Kasumi-1 (cell line): ENCODE results near the gene FNDC3B.

Experiments
- DNase-seq, 2 experiments: peaks; one replicate each; lab custom pipeline; 2025; lab: John Stamatoyannopoulos, UW

Gene FNDC3B

DNA sequence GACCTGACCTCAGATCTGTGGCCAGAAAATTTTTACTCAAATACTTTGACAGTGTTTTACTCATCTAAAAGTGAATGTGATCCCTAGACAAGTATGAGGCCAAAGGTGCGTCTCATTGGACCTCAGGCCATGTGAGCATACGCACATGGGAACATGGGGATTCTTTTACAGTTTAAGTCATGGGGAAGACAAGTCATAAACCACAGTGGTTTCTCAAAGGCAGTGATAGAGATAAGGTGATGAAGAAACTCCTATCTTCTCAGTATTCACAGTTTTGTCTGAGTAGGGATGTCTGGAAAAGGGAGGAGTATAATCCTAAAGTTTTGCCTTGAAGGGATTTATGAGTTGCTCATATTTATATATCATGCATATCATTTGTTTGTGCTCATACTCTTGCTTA is 173.8 kb downstream of the FNDC3B start:
- no peak for DNase-seq

DNA sequence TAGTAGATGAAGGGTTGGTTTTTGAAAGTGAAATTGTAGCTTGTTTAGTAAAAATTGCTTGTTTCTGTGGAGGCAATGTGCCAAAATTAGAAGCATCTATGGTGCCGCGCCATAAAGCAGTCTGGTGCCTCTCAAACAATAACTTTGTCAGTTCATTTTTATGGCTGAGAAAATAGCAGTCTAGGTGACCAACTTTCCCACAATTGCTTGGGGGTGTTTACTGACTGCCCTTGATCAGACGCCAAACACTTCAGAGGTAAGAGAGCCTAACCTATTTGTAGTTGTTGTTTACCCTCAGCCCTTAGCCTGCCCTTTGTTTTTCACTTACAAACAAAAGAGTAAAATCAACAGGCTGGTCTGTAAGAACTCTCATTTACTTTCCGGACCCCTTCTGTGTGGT is 174.5 kb downstream of the FNDC3B start:
- no peak for DNase-seq

DNA sequence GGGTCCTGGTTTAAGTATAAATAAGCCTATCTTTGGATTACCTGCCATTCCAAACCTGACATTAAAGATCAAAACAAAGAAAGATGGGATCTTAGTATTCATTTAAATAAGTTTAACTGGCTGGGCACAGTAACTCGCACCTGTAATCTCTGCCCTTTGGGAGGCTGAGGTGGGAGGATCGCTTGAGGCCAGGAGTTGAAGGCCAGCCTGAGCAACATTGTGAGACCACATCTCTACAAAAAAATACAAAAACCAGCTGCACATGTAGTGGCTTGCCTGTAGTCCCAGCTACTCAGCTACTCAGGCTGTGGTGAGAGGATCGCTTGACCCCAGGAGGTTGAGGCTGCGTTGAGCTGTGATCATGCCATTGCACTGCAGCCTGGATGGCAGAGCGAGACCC is 176.9 kb downstream of the FNDC3B start:
- DNase-seq, result no peak

DNA sequence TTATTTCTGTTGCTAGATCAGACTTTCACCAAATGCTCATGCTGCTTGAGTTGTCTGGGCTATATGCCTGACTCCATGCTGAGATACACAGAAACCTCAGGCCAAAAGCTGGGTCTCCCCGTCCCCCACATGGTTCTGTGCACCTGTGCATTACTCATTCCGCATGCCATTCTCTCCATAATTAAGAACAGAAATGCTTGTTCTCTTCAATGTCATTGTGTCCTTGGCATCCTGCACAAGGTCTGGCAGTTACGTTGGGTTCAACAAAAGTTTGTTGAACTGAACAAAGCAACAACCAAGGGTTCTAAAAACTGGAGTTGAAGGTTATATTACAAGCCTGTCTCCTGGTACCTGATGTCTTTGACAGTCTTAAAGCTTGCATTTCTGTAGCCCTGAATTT is 177.5 kb downstream of the FNDC3B start:
- no peak for DNase-seq

DNA sequence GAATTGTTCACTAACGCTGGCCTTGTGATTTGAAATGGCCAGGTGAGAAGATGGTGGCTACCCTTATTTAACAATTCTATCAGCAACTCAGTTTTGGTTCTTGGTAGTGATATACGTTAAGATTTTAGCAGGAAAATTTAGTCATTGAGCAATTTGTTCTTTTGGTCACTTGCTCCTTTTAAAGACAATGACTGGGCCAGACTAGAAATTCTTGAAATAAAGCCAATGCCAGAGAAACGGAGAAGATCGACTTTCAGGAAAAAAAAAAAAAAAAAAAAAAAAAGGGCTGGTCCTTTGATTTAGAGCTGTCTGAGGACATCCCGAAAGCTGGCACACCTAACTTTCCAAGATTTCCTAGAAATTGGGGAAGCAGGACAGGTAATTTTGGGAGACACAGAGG is 178.5 kb downstream of the FNDC3B start:
- DNase-seq, result no peak

DNA sequence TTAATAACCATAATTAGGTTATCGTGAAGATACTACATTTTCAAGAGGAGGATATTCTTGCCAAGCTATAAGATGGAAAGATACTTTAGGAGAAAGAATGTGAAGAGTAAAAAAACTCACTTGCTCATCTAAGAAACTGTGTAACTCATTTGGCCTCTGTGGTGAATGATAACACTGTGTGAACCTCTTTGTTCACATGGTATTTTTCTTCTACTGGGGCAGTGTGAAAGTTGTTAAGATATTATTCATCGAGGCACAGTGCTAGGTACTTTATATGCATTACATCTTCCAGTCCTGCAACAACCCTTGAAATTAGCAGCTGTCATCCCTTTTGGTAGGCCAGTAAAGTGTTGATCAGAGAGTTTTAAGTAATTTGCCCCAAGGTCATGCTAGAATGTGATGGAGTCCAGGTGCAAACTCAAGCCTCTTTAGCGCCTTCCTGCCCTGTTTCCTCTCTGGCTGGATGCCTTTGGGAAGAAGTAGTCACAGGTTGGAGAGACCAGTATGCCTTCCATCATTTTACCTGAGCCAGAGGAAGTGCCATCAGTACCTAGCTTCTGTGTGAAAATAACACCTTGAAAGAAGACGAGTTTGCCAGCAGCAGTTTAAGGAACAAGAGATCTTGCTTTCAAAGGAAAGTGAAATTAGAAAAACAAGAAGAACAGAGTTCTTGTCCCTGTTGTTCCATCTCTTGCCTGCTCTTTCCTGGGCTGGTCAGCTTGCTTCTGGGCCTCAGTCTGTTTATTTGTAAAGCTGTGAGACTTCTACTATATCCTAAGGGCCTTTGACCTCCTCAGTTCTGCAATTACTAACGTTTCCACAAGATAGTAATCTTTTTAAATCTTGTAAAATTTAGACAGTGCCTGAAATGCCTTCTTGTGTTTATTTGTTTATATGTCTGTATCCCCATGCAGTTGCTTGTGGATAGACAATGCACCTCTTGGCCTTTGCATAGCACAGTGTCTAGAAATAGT is 179.3 kb downstream of the FNDC3B start:
- no peak for DNase-seq

DNA sequence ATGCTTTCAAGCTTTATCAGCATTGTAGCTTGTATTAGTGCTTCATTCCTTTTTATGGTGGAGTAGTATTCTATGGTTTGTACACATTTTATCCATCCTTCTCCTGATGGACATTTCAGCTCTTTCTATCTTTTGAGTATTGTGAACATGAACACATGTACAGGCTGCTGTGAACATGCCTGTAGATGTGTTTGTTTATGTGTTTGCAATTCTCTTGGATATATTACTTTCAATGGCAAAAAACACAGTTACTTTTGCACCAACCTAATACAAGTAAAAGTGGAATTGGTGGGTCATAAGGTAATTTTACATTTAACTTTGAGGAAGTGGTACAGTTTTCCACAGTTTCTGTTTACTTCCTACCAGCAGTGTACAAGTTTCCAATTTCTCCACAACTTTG is 180.4 kb downstream of the FNDC3B start:
- no peak for DNase-seq

DNA sequence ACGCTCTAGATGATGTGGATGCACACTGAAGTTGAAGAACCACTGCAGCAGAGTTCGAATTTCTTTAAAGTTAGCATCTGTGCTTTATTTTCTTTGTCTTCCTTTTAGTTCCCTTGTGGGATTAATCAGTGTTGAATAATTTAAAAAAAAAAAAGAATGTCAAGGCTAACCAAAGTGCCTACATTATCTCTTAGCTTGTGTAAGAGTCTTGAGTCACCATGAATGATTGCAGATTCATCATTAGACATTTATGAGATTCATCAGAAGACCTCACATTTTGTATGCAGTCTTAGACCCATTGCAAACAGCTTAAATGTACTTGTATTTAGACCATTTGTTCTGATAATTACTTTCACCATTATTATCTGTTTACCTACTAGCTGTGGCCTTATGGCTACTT is 182.2 kb downstream of the FNDC3B start:
- no peak for DNase-seq

DNA sequence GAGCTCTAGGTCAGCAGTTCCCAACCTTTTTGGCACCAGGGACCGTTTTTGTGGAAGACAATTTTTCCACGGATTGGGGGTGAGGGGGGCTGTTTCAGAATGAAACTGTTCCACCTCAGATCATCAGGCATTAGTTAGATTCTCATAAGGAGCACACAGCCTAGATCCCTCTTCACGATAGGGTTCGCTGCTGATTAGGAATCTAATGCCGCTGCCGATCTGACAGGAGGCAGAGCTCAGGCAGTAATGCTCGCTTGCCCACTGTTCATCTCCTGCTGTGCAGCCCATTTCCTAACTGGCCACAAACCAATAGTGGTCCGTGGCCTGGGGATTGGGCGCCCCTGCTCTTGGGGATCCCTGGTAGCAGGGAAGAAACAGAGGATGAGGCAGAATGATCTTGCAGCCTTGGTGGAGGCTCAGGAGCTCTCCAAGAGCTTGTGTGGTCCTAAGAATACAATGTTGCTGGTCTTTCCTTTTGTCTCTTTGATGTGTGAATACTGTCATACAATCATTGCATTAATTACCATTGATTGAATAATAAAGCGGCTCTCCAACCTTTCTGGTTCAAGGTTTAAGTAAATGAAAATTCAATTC is 183.2 kb downstream of the FNDC3B start:
- DNase-seq, result no peak

DNA sequence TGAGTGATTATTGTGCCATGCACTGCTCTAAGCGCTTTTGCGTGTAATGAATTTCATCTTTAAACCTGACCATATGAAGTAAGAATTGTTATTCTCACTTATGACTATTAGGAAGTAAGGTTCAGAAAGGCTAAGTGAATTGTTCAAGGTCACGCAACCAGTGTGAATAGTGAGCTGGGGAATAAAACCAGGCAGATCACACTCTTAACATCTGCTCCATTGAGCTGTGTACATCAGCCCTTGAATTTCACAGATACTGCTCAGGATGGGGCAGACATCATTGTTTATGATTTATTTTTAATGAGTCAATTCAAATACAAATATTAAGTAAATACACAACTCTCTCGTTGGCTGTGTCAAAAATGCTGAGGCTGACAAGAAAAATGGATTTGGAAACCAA is 184.5 kb downstream of the FNDC3B start:
- no peak for DNase-seq

DNA sequence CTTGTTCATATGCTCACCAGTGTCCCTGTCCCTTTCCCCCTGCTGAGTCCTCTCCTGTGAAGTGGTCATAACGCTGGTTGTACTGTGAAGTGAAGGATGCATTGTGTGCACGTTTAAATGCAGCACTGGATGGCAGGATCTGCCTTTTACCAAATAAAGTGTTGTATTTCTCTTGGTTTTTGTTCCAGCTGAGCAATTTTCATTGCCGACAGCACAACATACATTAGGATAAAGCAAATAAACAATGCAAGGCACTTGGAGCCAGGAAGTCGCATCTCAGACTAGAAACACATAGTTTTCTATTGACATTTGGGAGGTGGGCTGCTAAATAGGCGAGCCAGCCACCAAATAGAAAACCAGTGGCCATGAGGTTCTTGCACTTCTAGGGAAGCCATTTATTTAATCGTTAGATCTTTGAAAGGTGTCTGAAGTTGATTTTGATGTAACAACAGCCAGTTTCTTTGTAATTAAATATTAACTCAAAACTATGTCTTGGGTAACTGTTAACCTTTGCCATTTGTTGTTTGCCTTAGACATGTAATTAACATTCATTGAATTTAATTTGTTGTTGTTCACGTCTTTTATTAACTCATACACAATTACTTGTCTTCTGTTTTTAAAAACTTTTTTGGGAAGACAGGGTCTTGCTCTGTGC is 185.3 kb downstream of the FNDC3B start:
- no peak for DNase-seq

DNA sequence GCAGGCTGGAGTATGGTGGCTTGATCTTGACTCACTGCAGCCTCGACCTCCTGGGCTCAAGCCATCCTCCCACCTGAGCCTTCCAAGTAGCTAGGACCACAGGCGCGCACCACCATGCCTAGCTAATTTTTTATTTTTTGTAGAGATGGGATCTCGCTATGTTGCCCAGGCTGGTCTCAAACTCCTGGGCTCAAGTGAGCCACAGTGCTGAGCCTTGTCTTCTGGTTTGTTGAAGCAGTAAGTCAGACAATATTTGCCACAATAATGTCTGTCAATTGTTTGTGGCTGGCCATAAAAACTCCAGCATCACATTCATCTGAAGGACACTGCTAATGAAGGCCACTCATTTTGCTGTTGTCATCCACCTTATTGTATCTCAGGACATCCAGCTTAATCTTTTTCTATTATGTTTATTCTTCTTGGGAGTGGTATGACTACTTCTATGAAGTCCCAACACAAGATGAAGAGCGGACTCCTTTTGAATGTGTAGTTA is 185.9 kb downstream of the FNDC3B start:
- no peak for DNase-seq

DNA sequence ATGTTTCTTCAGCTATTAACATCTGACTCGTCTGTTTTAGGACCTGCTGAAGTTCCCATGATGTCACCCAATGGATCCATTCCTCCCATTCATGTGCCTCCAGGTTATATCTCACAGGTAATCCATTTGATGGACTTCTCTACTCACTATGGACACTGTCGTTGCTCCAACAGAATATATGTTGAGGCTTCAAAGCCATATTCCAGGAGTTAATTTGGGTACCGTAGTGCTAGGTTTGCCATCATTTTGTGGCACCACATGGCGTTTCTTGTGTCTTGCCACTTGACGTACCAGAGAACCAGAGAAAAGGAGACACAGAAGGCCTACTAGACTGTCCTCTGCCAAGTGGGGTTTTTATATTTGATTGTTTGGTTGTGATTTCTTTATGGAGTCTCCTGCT is 187.5 kb downstream of the FNDC3B start:
- DNase-seq, result no peak

DNA sequence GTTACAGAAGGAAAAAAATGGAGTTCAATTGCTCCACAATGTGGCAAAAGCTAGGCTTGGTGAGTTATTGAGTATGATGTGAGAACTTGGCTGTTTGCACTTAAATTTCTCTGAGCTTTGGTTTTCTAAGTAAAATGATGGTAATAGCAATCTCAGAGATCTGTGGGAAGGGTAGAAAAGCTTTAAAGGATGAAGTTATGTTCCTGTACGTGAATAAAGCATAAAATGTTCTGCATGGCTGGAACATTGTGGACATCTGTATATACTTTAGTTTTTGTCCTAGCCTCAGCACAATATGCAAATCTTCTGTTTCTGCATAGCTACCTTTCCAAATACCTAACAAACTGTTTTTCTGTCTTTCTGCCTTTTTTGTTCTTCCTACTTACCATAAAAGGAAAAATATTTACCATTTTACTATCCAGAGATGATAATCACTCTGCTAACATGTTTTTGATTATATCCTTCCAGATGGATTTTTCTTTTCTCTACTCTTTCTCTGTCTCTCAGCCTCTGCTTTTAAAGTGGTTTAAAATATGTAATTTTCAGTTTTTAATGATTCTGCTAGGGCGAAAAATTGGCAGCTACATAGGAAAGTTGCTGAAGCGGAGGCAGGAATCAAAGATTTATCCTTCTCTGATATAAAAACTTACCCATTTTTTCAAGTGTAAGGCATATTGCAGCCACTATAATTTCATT is 188.1 kb downstream of the FNDC3B start:
- no peak for DNase-seq

DNA sequence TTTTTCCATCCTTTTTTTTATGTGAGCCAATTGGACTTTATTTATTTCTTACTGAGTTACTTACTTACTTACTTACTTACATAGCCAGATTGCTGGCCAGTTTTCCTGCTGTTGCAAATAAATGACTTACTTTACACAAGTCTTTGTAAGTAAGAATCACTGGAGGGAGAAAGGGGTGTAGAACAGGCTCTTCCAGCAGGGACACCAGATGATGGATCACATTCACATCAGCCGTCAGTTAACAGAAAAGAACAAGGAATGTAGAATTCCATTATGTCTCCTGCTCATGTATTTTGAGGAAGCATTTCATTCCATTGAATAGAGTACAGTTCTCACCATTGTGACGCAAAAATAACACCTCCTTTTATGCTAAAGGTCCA is 188.6 kb downstream of the FNDC3B start:
- DNase-seq, result no peak

DNA sequence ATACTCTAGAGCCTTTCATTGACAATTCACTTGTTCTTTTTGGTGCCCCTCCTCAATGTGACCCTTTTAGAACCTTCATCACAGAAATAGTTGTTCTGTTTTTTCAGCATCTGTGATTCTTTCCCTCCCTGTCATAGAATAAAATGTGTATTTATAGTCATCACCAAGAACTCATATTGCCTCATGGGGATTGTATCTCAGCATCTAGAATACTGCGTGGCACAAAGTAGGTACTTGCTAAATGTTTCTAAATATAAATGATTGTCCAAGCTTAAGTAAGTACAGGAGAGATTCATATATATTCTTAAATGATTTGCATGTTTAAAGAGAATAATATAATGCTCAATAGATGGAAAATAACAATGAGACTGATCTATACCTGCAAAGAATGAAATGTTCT is 190.1 kb downstream of the FNDC3B start:
- no peak for DNase-seq

DNA sequence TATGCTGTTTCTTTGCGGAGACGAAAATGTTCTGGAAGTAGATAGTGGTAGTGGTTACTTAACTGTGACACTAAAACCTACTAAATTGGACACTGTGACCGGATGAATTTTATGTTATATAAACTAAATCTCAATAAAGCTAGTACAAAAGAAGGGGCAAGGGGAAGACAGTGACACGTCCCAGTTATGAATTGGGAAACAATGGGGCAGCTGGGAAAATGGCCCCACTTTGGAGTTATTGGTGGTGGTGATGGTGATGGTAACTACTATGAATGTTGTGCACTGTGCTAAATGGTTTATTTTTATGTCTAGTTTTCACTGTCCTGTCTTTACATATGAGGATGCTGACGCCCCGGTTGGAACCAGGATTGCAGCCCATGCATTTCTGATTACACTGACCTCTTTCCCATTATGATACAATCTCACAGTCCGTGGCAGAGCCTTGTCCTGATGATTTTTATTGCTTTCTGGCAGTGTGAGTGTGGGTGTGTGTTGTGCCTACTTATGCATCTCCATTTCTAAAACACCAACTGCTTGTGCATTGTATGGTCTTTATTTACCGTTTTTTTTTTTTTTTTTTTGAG is 192.0 kb downstream of the FNDC3B start:
- DNase-seq, result no peak

DNA sequence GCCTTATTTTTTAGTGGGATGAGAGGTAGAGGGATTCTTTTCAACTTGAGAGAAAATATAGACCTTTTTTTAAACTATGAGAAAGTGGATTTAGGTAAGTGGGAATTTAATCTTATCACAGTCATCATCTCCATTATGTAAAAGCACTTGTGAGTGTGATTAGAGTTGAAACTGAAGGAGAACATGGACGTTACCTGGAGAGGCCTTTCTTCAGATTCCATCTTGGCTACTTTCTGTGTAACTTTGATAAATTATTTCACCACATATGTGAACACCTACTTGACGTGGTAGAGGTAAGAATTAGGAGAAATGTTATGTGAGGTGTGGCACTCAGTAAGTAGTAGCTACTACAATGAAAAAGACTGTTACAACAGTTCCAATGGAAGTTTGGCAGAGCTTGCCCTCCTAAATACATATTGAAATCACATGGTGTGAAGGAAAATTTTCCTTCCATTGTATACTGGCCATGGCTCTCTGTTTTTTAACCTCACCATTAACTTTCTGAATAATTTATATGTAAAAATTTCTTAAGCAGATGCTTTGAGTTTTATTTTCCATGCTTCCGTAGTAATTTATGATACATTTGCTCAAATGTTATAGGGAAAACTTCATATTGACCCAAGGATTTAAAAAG is 193.3 kb downstream of the FNDC3B start:
- no peak for DNase-seq

DNA sequence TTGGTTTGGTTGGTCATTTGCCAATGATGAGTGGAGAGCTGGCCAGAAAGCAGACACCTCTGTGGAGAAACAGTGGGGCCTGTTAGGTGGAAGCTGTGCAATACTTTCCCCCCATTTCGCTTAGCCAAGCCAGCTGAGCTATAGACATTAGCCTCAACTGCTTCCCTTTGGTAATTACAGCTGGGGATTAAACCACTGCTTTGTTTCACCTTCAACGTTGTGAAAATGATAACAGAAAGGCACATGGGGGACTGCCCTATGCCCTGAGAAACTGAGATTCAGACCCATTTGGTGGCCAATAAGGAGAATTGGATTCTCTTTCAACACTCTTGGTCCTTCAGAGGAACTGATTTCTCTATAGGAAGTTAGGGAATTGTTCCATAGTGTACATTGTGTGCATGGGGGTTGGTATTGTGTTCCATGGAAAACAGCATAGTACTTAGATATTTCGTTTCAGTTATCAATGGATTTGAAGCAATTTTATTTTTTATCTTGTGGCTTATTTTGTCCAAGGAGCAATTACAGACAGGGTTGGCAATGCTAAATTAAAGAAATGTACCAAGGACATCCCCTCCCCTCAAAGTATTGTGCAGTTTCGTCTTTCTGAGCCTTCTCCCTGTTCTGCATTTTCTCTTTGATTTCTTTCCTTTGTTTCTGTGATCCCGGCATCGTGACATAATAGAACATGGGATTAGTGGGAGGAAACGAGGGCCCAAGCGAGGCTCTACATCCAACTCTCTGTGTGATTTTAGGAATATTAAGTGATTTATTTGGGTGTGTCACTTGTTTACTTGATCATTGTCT is 194.3 kb downstream of the FNDC3B start:
- no peak for DNase-seq

DNA sequence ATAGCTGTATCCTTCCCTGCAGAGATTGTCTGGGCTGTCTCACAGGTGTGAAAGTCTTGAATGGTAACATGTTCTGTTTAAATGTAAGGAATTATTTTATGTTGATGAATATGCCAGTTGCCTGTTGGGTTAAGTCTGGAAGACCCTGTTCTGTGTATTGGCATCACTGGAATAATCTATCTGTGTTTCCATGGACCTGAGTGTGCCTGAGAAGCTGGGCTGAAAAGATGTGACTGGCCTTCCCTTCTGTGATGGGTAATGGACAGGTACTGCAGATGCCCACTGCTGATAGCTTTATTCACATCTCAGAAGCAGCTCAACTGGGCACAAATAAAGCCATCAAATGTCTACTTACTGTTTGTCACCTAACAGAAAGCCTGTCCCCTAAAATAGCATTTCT is 196.3 kb downstream of the FNDC3B start:
- DNase-seq, result no peak
